Muscle of arm (tissue), 12 donors: Measurements from ENCODE around the gene AKR1B1. TPM values are rescaled to one million over a fixed set of nuclear protein-coding genes. Genes with fewer than 3 reads are reported as not detected.
A peak's percentile ranks its signal among the peaks of the same experiment; 100 is the strongest.

Source experiments
- DNase-seq: peaks from one replicate; pipeline ENCODE4 v3.0.0-alpha.2; 2013
- polyA plus RNA-seq, 12 donors: library from polyadenylated mRNA; unstranded; fragments of 120-200 nt; gene quantifications; one replicate each; pipeline ENCODE4 v1.2.1, GENCODE V29; 2013; ENCODE audit not compliant: insufficient read length in 12 of 12

AKR1B1 gene
- polyA plus RNA-seq, 12 donors: 47.8 to 402 (median 102) TPM

GRCh38 chr7:134473861-134474291 lies 15.0 kb upstream of the AKR1B1 start:
- no peak for DNase-seq

GRCh38 chr7:134472572-134473244 lies 13.8 kb upstream of the AKR1B1 start:
- DNase-seq: no peak

DNA sequence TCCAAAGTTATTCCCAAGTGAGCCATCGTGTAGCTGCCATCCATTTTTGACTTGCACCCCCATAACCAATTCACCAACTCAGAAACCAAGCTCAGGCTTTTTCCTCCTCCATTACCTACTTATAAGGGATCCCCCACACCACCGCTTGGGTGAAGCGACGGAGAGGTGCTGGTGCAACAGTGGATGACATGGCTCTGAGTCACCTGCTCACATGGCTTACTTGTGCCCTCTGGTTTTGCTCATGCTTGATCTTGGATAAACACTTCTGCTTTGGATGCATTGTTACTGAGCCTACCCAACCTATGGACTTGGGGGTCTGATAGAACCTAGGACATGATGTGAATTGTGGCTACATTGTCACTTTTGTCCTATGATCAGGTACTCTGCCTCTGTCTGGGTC lies 12.0 kb upstream of the AKR1B1 start:
- no peak for DNase-seq

DNA sequence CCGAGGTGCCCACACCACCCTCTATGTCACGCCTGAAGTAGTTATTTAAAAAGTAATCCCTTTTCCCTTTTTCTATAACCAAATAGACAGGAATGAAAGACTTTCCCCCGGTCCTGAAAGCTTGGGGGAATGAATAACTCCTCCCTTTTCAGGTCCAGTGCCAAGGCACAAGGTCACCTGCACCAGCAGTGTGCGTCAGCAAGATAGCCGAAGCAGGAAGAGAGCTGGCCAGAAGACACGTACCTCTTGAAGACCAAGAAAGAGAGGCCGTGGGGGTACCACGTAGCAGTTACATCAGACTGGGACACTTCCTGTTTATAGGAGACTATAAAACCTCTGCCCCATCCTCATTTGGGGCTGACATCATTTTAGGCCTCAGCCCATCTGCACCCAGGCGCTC lies 10.7 kb upstream of the AKR1B1 start:
- no peak for DNase-seq

- no peak for DNase-seq
These were observed 9.6 kb upstream of the AKR1B1 start for GRCh38 chr7:134468475-134468874.

DNA sequence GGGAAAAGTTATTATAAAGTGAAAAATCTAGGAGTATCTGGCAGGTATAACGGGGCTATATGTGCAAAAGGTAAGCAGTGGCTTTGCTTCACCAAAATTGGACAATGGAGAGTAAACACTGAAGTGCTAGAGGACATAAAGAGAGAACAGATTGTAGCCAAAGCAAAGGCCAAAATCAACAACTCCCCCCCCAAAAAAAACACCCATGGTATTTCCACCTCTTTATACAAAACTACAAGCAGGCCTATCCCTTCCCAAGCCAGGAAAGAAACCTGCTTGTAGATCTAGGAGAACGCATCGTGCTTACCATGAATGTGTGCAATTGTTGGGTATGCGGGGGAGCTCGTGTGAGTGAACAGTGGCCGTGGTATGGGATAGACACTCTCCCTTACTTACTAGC lies 9.2 kb upstream of the AKR1B1 start:
- no peak for DNase-seq

- DNase-seq: no peak
These were observed 6.6 kb upstream of the AKR1B1 start for GRCh38 chr7:134465491-134465890.

- no peak for DNase-seq
These were observed 5.6 kb upstream of the AKR1B1 start for GRCh38 chr7:134464496-134464895.

- no peak for DNase-seq
These were observed 4.9 kb upstream of the AKR1B1 start for GRCh38 chr7:134463751-134464150.

DNA sequence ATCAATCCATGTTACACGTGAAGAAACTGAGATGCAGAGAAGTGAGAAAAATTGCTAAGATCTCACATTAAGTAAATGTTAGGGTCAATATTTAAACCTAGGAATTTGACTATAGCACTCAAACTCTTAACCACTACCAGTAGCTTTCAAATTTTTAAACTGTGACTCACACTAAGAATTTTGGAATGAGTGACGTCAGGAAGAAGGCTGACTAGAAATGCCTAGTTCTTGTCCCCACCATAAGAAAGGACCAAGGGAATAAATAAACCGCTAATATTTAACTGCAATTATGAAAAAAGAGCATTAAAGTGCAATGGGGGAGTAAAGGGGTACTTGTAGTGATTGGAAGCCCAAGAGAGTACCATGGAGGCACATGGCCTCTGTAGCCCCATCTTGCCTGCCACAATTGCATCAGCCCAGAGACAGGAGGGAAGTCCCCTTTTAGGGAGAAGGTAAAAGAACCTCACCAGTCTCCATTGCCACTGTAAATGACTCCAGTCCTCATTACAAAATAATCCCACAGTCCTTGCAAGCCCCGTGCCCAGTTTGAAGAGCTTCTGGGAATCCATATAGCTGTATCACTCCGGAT lies 3.5 kb upstream of the AKR1B1 start:
- DNase-seq: no peak

DNA sequence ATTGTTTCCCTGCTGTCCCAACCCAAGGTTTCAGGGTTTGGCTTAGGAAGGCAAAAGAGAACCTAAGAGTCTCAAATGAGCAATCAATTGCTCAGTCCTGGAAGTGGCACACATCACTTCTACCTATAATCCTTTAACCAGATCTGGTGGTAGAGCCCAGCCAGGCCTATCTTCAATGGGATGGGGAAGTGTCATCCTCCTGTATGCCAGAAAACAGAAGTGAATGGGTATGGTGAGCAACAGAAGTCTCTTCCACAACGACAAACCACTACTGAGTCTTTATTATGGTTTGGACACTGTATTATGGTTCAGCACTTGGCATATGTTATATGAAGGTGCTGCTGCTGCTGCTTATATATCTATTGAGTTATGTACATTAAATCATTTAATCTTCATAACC lies 3.0 kb upstream of the AKR1B1 start:
- DNase-seq: no peak

GRCh38 chr7:134459981-134460380 lies 1.1 kb upstream of the AKR1B1 start:
- DNase-seq: no peak

DNA sequence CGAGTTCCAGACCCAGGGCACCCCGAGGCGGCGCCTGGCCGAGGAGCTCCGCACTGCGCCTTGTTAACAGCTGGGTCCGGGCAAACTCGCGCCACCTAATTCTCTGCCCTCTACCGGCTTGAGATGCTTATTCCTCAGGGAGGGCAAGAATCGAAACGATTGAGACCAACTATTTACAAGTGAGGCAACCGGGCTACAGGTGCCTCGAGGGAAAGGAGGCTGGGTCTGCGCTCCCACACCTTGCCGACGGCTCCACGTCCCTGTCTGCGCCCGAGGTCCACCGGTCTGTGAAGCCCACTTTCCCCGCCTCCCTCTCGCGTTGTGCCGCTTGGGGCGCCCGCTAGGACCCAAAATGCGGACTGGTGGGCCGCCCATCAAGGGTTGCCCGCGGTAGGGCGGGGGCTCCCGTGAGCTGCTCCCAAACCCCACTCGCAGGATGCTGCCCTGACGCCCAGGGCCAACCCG lies 527 bp downstream of the AKR1B1 start:
- DNase-seq: no peak

GRCh38 chr7:134457210-134457609 lies 1.7 kb downstream of the AKR1B1 start:
- peak; percentile 51 for DNase-seq

- no peak for DNase-seq
These were observed 4.6 kb downstream of the AKR1B1 start for GRCh38 chr7:134454277-134454676.

- DNase-seq: no peak
These were observed 5.4 kb downstream of the AKR1B1 start for GRCh38 chr7:134453518-134453917.

- DNase-seq: no peak
These were observed 5.9 kb downstream of the AKR1B1 start for GRCh38 chr7:134452991-134453473.

- peak; percentile 69 for DNase-seq
These were observed 6.5 kb downstream of the AKR1B1 start for GRCh38 chr7:134452419-134452838.

GRCh38 chr7:134451656-134452055 lies 7.2 kb downstream of the AKR1B1 start:
- DNase-seq: no peak

GRCh38 chr7:134450294-134451000 lies 8.5 kb downstream of the AKR1B1 start:
- DNase-seq: no peak

DNA sequence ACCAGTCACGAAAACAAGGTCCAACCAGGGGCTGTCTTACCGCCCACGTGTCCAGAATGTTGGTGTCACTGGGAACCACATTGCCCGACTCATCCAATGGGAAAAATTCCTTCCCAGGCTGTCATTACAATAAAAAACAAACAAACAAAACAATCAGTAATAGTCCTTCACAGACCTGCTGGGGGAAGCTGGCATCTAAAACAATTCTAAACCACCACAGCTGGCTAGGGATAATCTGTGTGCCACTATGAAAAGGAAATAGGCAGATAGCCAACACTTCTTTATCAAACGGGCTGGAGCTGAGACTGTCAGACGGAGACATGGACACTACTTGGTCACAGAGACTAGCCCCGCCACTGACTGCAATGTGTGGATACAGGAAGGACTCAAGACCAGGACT lies 9.2 kb downstream of the AKR1B1 start:
- DNase-seq: no peak

GRCh38 chr7:134448356-134449229 lies 10.3 kb downstream of the AKR1B1 start:
- DNase-seq: no peak
